ENCODE results near the gene SLC4A2. TPM values are rescaled to one million over a fixed set of nuclear protein-coding genes. Genes with fewer than 3 reads are reported as not detected.
"Not testable (repeated sequence)": the region's sequence is repeated elsewhere in the genome, so short reads cannot be mapped to it uniquely, and the experiment has no call there.

SLC4A2 gene, protein sequence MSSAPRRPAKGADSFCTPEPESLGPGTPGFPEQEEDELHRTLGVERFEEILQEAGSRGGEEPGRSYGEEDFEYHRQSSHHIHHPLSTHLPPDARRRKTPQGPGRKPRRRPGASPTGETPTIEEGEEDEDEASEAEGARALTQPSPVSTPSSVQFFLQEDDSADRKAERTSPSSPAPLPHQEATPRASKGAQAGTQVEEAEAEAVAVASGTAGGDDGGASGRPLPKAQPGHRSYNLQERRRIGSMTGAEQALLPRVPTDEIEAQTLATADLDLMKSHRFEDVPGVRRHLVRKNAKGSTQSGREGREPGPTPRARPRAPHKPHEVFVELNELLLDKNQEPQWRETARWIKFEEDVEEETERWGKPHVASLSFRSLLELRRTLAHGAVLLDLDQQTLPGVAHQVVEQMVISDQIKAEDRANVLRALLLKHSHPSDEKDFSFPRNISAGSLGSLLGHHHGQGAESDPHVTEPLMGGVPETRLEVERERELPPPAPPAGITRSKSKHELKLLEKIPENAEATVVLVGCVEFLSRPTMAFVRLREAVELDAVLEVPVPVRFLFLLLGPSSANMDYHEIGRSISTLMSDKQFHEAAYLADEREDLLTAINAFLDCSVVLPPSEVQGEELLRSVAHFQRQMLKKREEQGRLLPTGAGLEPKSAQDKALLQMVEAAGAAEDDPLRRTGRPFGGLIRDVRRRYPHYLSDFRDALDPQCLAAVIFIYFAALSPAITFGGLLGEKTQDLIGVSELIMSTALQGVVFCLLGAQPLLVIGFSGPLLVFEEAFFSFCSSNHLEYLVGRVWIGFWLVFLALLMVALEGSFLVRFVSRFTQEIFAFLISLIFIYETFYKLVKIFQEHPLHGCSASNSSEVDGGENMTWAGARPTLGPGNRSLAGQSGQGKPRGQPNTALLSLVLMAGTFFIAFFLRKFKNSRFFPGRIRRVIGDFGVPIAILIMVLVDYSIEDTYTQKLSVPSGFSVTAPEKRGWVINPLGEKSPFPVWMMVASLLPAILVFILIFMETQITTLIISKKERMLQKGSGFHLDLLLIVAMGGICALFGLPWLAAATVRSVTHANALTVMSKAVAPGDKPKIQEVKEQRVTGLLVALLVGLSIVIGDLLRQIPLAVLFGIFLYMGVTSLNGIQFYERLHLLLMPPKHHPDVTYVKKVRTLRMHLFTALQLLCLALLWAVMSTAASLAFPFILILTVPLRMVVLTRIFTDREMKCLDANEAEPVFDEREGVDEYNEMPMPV
- polyA plus RNA-seq (ENCODE audit: insufficient read length in 12 of 12), result 100 to 1,000 TPM in 1 of 12 donors, 10 to 100 TPM in 10, not detected in 1; 43.4 to 124 (median 52.7) TPM
- long read RNA-seq, donor 1, full-length matches to known transcripts, result 11 of 11 reads
- long read RNA-seq, donor 1, partial matches to known transcripts, result 0 of 11 reads
- long read RNA-seq, donor 1, other reads (novel, unspliced or antisense), result 0 of 11 reads
- long read RNA-seq, donor 2, full-length matches to known transcripts, result 2 of 2 reads
- long read RNA-seq, donor 2, partial matches to known transcripts, result 0 of 2 reads
- long read RNA-seq, donor 2, other reads (novel, unspliced or antisense), result 0 of 2 reads
- long read RNA-seq, donor 3, result 0 reads
- long read RNA-seq, donor 4, full-length matches to known transcripts, result 2 of 2 reads
- long read RNA-seq, donor 4, partial matches to known transcripts, result 0 of 2 reads
- long read RNA-seq, donor 4, other reads (novel, unspliced or antisense), result 0 of 2 reads
- long read RNA-seq, donor 5, full-length matches to known transcripts, result 5 of 269 reads
- long read RNA-seq, donor 5, partial matches to known transcripts, result 222 of 269 reads
- long read RNA-seq, donor 5, other reads (novel, unspliced or antisense), result 42 of 269 reads
- long read RNA-seq, donor 6, full-length matches to known transcripts, result 4 of 4 reads
- long read RNA-seq, donor 6, partial matches to known transcripts, result 0 of 4 reads
- long read RNA-seq, donor 6, other reads (novel, unspliced or antisense), result 0 of 4 reads
- long read RNA-seq, donor 7, partial matches to known transcripts, result 0 of 1 reads
- long read RNA-seq, donor 7, other reads (novel, unspliced or antisense), result 0 of 1 reads
- long read RNA-seq, donor 8, full-length matches to known transcripts, result 5 of 177 reads
- long read RNA-seq, donor 8, partial matches to known transcripts, result 115 of 177 reads
- long read RNA-seq, donor 8, other reads (novel, unspliced or antisense), result 57 of 177 reads
- long read RNA-seq, donor 9, partial matches to known transcripts, result 0 of 1 reads
- long read RNA-seq, donor 9, other reads (novel, unspliced or antisense), result 0 of 1 reads
- long read RNA-seq, donor 10, full-length matches to known transcripts, result 5 of 5 reads
- long read RNA-seq, donor 10, partial matches to known transcripts, result 0 of 5 reads
- long read RNA-seq, donor 10, other reads (novel, unspliced or antisense), result 0 of 5 reads
- long read RNA-seq, donor 11, full-length matches to known transcripts, result 5 of 5 reads
- long read RNA-seq, donor 11, partial matches to known transcripts, result 0 of 5 reads
- long read RNA-seq, donor 11, other reads (novel, unspliced or antisense), result 0 of 5 reads

DNA sequence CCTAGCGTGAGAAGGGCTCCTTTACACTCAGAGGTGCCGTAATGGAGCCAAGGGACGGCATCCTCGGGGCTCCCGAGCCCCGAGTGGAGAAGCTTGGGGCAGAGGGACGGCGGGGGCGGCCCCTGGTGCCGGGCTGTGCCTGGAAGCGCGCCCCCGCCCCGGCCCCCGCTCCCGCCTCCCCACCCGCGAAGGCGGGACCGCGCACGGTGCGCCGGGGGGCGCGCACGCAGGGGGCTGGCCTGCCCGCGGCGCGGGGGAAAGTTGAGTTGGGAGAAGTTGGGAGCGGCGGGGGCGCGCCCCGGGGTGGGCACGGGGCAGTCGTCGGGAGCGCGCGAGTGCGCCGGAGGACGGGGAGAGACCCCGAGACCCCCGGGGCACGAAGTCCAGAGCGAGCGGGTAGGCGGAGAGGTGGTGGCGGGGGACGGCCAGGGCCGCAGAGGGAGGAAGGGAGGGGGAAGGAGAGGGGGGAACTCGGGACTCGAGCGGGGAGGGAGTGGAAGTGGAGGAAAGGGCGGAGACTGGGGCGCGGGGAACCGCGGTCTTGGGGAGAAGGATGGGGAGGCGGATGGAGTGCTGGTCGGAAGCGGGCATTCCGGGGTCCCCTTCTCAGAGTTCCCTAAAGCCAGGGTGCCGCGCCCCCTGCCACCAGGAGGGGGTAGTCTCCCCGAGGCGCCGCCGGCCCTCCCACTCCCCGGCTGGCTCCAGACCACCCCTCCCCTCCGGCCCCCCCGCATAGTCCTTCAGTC lies at the start of gene SLC4A2:
SLC4A2 (plus strand) TSS at position 223 of the 746 bp plus-strand sequence. CDS start 2,399 bp downstream, outside the sequence.
- peak; percentile 77 for DNase-seq

DNA sequence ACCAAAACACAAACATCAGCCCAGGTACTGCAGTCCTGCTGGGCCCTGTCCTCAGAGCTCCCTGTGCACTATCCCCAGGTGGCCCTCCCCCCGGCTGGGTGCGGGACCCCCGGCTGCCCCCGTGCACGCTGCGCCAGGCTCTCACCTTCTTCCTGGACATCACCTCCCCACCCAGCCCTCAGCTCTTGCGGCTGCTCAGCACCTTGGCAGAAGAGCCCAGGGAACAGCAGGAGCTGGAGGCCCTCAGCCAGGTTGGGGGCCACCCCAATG lies 49.4 kb upstream of the SLC4A2 start:
- DNase-seq, result no peak

DNA sequence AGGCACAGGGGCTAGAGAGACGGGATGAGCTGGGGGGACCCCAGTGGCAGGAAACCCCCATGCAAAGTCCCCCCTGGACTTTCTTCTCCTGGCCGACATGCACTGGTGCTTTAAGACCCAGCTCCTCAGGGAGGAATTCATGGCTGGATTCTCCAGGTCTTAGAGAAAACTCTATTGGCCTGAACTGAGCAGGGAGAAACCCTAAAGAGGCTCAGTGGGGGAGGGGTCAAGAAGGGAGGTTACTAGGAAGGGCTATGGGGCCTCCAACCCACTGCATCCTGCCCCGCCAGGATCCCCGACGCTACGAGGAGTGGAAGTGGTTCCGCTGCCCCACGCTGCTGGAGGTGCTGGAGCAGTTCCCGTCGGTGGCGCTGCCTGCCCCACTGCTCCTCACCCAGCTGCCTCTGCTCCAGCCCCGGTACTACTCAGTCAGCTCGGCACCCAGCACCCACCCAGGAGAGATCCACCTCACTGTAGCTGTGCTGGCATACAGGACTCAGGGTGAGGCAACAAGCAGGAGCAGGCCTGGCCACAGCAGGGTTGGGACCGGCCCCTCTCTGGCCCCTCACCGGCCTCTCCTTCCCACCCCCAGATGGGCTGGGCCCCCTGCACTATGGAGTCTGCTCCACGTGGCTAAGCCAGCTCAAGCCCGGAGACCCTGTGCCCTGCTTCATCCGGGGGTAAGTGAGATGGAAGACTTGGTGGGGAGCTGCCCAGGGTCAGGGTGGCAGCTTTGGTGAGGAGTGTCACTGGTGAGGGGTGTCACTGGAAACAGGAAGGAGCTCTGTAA lies 48.9 kb upstream of the SLC4A2 start:
- no peak for DNase-seq

DNA sequence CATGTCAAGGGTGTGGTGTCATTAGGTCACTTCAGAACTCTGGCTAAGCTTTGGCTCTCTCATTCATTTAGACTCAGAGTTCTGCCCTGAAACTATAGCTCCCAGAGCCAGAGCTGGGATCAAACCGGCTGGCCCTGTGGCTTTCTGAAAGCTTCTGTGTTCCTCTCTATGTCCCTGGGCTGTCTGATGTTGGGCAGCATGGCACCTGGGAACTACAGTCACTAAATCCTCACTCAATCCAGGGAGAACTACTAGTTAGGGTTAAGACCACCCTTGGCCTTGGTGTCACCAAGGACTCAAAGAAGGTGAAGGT lies 48.3 kb upstream of the SLC4A2 start:
- DNase-seq, result no peak

DNA sequence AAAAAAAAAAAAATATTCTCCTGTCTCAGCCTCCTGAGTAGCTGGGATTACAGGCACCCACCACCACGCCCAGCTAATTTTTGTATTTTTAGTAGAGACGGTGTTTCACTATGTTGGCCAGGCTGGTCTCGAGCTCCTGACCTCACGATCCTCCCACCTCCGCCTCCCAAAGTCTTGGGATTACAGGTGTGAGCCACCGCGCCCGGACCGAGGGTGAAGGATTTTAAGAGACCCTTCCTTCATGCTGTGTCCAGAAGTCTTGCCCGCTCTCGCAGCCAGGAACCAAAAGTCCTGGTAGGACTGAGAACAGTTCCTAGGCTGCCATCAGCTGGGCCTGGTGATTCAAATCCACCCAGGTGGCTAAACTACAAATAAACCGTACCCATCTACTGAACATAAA lies 47.8 kb upstream of the SLC4A2 start:
- DNase-seq, result not testable (repeated sequence)

DNA sequence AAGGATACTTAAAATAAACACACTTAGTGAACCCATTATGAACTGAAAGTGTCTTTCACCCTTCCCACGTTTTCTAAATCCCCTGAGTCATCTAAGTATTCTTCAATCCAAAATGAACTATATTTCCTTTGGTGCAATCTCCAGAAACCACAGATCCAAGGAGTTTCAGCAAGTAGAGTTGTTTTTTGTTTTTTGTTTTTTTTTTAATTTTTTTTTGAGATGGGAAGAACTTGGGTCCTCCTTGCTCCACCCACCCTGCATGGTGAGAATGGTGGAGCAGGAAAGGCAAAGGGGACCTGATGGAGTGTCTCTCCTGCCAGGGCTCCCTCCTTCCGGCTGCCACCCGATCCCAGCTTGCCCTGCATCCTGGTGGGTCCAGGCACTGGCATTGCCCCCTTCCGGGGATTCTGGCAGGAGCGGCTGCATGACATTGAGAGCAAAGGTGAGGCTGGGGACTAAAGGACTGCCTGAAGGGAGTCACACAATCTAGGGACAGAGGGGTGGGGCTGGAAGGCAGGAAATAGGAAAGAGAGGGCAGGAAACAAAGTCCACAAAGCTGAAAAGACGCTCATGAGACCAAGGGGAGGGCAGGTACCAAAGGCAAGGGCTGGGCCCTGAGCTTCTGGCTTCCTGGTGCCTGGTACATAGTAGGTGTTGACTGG lies 47.2 kb upstream of the SLC4A2 start:
- no peak for DNase-seq

DNA sequence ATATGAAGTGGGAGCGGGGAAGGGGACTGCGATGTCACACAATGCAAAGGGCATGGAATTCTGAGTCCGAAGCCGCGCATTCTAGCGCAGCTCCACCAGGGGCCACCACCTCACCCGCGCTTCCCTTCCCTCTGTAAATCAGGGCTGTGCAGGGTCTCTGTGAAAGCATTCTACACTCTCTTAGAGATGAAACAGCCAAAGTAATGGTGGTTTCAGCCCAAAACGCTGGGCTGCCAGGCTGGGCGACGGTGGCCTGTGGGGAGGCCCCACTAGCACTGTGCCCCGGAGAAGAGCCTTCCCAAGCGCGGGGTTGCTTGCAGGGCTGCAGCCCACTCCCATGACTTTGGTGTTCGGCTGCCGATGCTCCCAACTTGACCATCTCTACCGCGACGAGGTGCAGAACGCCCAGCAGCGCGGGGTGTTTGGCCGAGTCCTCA lies 46.5 kb upstream of the SLC4A2 start:
- DNase-seq, result no peak

DNA sequence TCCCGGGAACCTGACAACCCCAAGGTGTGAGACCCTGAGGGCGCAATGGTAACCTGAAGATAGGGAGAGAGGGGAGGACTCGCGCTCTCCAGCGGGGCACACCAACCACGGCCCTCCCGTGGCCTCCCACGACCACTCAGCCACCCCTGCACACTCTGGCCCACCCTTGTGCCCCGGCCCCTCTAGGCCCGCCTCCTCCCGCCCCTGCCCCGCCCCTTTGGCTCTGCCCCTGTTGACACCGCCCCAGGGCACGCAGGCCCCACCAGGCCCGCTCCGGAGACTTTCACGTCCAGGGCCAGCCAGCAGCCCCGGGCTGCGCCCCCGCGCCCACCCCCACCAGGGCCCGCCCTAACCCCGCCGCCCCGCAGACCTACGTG lies 46.0 kb upstream of the SLC4A2 start:
- no peak for DNase-seq

DNA sequence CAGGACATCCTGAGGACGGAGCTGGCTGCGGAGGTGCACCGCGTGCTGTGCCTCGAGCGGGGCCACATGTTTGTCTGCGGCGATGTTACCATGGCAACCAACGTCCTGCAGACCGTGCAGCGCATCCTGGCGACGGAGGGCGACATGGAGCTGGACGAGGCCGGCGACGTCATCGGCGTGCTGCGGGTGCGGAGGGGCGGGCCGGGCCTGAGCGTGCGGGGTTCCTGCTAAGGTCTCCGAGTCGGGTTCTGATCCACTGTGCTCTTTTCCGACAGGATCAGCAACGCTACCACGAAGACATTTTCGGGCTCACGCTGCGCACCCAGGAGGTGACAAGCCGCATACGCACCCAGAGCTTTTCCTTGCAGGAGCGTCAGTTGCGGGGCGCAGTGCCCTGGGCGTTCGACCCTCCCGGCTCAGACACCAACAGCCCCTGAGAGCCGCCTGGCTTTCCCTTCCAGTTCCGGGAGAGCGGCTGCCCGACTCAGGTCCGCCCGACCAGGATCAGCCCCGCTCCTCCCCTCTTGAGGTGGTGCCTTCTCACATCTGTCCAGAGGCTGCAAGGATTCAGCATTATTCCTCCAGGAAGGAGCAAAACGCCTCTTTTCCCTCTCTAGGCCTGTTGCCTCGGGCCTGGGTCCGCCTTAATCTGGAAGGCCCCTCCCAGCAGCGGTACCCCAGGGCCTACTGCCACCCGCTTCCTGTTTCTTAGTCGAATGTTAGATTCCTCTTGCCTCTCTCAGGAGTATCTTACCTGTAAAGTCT lies 45.5 kb upstream of the SLC4A2 start:
- peak; percentile 77 for DNase-seq

DNA sequence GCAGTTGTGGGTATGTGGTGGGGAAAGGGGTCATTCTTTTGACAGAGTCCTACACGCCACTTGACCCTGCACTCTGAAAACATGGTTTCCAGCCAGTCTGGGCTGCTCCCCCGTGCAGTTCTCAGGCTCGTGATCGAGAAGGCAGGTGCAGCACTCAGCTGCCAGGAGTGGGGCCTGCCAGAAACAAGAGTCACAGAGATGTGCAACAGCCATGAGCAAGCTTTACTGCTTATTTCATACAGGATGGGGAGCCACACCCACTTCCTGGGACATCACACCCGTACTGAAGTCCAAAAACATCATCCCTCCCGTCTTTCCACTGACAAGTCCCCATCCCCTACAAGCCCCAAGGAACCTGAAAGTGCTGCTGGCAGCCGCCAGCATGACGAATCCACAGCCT lies 44.4 kb upstream of the SLC4A2 start:
- no peak for DNase-seq

DNA sequence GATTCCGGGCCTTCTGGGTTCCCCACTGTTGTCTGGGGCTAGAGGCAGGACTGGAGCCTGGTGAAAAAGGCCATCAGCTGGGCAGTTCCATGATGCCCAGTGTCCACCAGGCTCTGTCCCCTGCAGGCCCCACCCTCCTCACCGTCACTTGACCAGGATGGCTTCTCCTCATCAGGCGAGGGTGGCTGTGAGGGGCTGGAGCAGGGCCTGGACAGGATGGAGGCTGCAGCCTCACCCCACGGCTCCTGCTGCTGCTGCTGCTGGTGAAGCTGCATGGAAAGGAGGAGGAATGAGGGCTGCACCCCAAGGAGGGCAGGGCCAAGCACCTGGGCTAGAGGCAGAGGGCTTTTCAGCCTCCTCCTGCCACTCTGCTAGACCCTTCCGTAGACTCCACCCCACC lies 43.4 kb upstream of the SLC4A2 start:
- no peak for DNase-seq

DNA sequence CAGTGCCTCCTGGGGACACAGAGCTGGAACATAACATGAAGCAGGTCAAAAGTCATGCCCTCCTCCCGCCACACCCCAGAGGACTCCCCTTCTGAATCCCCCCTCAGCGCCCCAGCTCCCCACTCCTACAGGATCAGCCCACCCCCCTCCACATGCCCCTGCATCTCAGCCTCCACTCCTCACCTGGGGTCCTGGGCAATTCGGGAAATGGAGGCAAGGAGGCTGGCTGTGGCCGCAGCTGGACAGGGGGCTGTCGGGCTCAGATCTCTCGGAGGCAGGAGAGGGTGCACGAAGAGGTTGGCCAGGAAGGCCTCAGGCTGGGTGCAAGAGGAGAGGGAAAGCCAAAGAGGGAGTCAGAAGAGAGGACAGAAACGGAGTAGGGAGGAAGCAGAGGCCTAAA lies 42.9 kb upstream of the SLC4A2 start:
- no peak for DNase-seq

DNA sequence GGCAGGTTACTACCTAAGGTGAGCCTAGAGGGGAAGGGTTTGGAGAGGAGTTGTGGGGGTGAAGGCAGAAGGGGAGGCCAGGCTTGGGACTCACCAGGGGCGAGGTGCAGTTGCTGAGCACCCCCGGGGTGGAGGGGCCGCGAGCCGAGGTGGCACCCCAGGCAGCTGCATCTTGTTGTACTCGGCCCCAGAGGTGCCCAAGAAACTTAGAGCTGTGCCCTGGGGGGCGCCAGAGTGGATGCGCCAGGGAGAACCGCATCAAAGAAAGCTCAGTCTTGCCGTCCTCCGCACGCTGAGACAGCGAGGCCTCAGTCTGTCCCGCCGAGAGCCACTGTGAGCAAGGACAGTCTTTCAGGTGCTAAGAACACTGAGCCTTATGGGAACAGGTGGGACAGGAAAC lies 42.4 kb upstream of the SLC4A2 start:
- DNase-seq, result no peak

DNA sequence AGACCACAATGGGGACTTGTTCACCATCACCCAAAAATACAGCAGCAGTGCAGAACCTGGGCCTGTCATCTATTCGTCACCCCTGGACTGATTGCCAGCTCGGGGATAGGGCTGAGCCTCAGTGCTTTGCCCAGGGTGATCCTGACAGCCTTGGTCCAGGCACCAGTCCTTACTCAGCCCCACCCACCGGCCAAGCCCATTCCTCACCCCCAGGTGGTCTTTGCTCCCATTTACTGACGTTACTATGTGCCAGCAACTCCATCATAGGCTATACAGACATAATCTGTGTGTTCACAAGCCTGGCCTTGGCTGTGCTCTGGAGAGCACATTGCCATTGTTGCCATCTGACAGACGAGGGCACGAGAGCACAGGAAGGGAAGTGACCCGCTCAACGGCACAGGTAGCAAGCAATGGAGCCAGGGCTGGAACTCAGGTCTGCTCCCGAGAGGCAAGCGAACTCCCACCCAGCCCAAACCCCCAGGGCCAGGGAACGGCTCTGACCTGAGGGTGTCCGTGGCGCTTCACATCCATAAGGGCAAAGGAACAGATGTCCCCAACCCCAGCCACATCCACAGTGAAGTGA lies 41.9 kb upstream of the SLC4A2 start:
- DNase-seq, result no peak

DNA sequence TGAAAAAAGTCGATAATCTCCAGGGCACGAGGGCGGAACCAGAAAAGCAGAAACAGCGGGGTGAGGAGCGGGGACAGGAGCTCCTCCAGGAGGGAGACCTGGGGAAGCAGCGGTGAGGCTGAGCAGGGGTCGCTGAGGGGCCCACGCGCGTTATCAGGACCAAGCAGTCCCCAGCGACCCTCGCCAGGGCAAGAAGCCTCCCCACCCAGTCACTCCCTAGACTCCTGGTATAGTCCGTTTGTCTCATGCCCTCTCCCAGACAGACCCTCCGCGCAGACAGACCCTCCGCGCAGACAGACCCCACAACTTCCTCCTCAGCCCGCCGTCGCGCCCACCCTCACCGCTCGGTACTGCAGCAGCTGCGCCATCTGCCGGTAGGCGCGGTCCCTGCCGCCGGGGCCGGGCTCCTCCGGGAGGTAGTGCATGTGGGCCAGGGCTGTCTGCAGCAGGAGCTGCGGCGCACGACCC lies 41.4 kb upstream of the SLC4A2 start:
- no peak for DNase-seq

Data from muscle of arm (tissue), 14 donors.